Natural killer cell (primary cell): ENCODE results near the gene SPATA7. TPM values are rescaled to one million over a fixed set of nuclear protein-coding genes. Genes with fewer than 3 reads are reported as not detected.

ENCODE experiments used
- ATAC-seq, 3 donors: fragments of 150-1000 bp in 2 of 3; fragments of 200-7000 bp in 1 of 3; cut with Tn5 transposase; 1 replicate in 1 of 3; 2 replicates in 2 of 3; pipeline ENCODE4 v1.10.0; 2021; ENCODE audit warnings: mild to moderate bottlenecking in 2 of 3, moderate library complexity in 2 of 3
- DNase-seq, 2 donors: peaks; one replicate each; pipeline versions ENCODE4 v3.0.0 to v3.0.0-alpha.2; 2013 to 2021; ENCODE audit warnings: mixed read lengths in 1 of 2
- H3K27ac ChIP-seq: one replicate; pipeline ENCODE4 v1.5.1; 2013; ENCODE audit warnings: mild to moderate bottlenecking, low read length
- H3K27me3 ChIP-seq: one replicate; pipeline ENCODE4 v1.6.1; 2013; ENCODE audit warnings: low read length; ENCODE audit not compliant: control insufficient read depth, insufficient read depth
- H3K36me3 ChIP-seq: one replicate; pipeline ENCODE4 v1.6.1; 2013; ENCODE audit warnings: low read length; ENCODE audit not compliant: control insufficient read depth, insufficient read depth
- H3K4me1 ChIP-seq: one replicate; pipeline ENCODE4 v1.6.1; 2013; ENCODE audit warnings: low read length; ENCODE audit not compliant: control insufficient read depth, insufficient read depth
- H3K4me3 ChIP-seq: one replicate; pipeline ENCODE4 v1.5.1; 2013; ENCODE audit warnings: low read length
- H3K9me3 ChIP-seq: one replicate; pipeline ENCODE4 v1.6.1; 2013; ENCODE audit warnings: low read length; ENCODE audit not compliant: control insufficient read depth, insufficient read depth
- H3K27ac Mint-ChIP-seq, 2 donors: one replicate each; pipeline ENCODE4 v1.8.0; 2022; ENCODE audit warnings: mild to moderate bottlenecking in 2 of 2, mixed read lengths in 2 of 2, moderate library complexity in 1 of 2
- H3K27me3 Mint-ChIP-seq, 2 donors: one replicate each; pipeline ENCODE4 v1.8.0; 2022; ENCODE audit warnings: low read depth in 2 of 2, mixed read lengths in 2 of 2
- H3K36me3 Mint-ChIP-seq: one replicate; pipeline ENCODE4 v1.8.0; 2022; ENCODE audit warnings: mixed read lengths
- H3K4me1 Mint-ChIP-seq, 2 donors: one replicate each; pipeline ENCODE4 v1.8.0; 2022; ENCODE audit warnings: mixed read lengths in 2 of 2
- H3K4me3 Mint-ChIP-seq: one replicate; pipeline ENCODE4 v1.8.0; 2022; ENCODE audit warnings: mild to moderate bottlenecking, moderate library complexity, mixed read lengths
- H3K9me3 Mint-ChIP-seq, 2 donors: one replicate each; pipeline ENCODE4 v1.8.0; 2022; ENCODE audit warnings: mixed read lengths in 2 of 2
- CTCF ChIP-seq: fragments of 200-600 bp; IDR thresholded peaks from one replicate; pipeline ENCODE4 v1.8.0; 2022; ENCODE audit warnings: antibody characterized with exemption
- WGBS: methylation state at CpG from one replicate; pipeline ENCODE4 v1.1.7; 2013; ENCODE audit warnings: missing lambda C conversion rate; ENCODE audit not compliant: insufficient coverage; 5-methylcytosine and 5-hydroxymethylcytosine counted together
- intact Hi-C: fragments of 100-400 bp; cut with micrococcal nuclease; formaldehyde crosslinking; loops from one replicate; pipeline ENCODE4 v1.14.2; 2022
- total RNA-seq, 4 donors: library from RNA; stranded (reverse); fragments of 120-200 nt in 1 of 4; gene quantifications; one replicate each; pipeline versions ENCODE4 v1.2.3 to v1.2.4, GENCODE V29; 2013 to 2022

Gene SPATA7
- total RNA-seq, 3 donors from 2014 or later (not counting 1 experiment from before 2014, with no cell fraction given): 2.5 to 3.2 (median 2.8) TPM

GRCh38 chr14:88463318-88463717 is 77.9 kb downstream of the SPATA7 start:
- TF ChIP-seq CTCF: peak; percentile 20
- Mint-ChIP-seq H3K36me3 (no peaks in the 10 kb centered on the region), H3K27me3 (no peaks in the 10 kb centered on the region), H3K9me3 (peaks cover 0 to 4% of the 10 kb centered on the region in 2 donors), H3K27ac (no peak overlapping the region), H3K4me3 (no peak overlapping the region), H3K4me1 (no peaks in the 10 kb centered on the region)
- ATAC-seq (no peak), DNase-seq (peak in 1 of 2 donors; percentile 13)
- no peak overlapping the region for H3K27ac ChIP-seq
- WGBS: 82% methylated on average over 4 of the region's 4 CpGs
- intact Hi-C loops: no loop called here
- no peaks in the 10 kb centered on the region for H3K36me3 ChIP-seq
- H3K4me1 ChIP-seq: no peaks in the 10 kb centered on the region
- no peak overlapping the region for H3K4me3 ChIP-seq
- no peaks in the 10 kb centered on the region for H3K27me3 ChIP-seq
- no peaks in the 10 kb centered on the region for H3K9me3 ChIP-seq

GRCh38 chr14:88468406-88468805 is 82.9 kb downstream of the SPATA7 start:
- H3K4me1 Mint-ChIP-seq: no peaks in the 10 kb centered on the region
- no peaks in the 10 kb centered on the region for H3K27me3 ChIP-seq
- no peak overlapping the region for H3K4me3 Mint-ChIP-seq
- 100% methylated on average over 1 of the region's 1 CpG for WGBS
- DNase-seq (no peak), ATAC-seq (no peak)
- intact Hi-C loops: no loop called here
- no peak overlapping the region for H3K27ac ChIP-seq
- no peak overlapping the region for H3K27ac Mint-ChIP-seq
- H3K36me3 ChIP-seq: no peaks in the 10 kb centered on the region
- H3K27me3 Mint-ChIP-seq: no peaks in the 10 kb centered on the region
- no peaks in the 10 kb centered on the region for H3K4me1 ChIP-seq
- H3K4me3 ChIP-seq: no peak overlapping the region
- no peaks in the 10 kb centered on the region for H3K36me3 Mint-ChIP-seq
- no peaks in the 10 kb centered on the region for H3K9me3 Mint-ChIP-seq
- H3K9me3 ChIP-seq: no peaks in the 10 kb centered on the region
- TF ChIP-seq CTCF: no peak

- H3K4me3 Mint-ChIP-seq: no peak overlapping the region
- no peak for TF ChIP-seq CTCF
- no peaks in the 10 kb centered on the region for H3K4me1 Mint-ChIP-seq
- no peaks in the 10 kb centered on the region for H3K9me3 ChIP-seq
- no peaks in the 10 kb centered on the region for H3K27me3 ChIP-seq
- no peaks in the 10 kb centered on the region for H3K36me3 ChIP-seq
- no peaks in the 10 kb centered on the region for H3K36me3 Mint-ChIP-seq
- no peak for ATAC-seq
- no peaks in the 10 kb centered on the region for H3K4me1 ChIP-seq
- intact Hi-C loops: no loop called here
- 89% methylated on average over 6 of the region's 7 CpGs for WGBS
- no peak overlapping the region for H3K27ac Mint-ChIP-seq
- H3K27me3 Mint-ChIP-seq: no peaks in the 10 kb centered on the region
- H3K9me3 Mint-ChIP-seq: no peaks in the 10 kb centered on the region
- no peak overlapping the region for H3K4me3 ChIP-seq
- H3K27ac ChIP-seq: no peak overlapping the region
- no peak for DNase-seq
These were observed 85.3 kb downstream of the SPATA7 start for GRCh38 chr14:88470542-88471440.
